Measurements from ENCODE around the gene AFF3.
"Not testable (repeated sequence)": the region's sequence is repeated elsewhere in the genome, so short reads cannot be mapped to it uniquely, and the experiment has no call there.

Gene AFF3

DNA sequence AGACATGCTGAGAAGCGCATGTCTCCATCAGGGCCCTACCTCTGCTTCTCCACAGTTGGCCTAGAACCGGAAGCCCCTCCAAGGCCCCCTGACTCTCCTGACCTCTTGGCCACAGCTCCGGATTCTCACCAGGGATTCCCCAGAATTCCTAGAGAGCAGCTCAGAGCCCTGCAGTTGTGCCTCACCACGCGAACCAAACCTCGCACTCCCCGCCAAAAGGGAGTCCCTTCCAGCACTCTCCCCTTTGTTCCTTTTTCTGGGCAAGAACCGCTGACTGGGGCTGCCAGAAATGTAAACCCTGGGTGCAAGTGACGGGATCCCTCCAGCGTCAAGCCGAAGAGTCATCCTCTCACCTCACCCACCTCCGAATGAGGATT lies 36.7 kb downstream of the AFF3 start:
- POLR2A ChIA-PET, result interaction anchor here (0.6 kb wide), 1 partner anchor 10 kb away, joined by 3 read pairs; no protein-coding TSS in a partner anchor
- CTCF ChIA-PET, result interaction anchor here (1.3 to 1.5 kb wide), 2 partner anchors 29 to 130 kb away, joined by 3 read pairs; no protein-coding TSS in a partner anchor
- DNase-seq (ENCODE audit: extremely low spot score), result no peak
- TF ChIP-seq, protein P1, sequence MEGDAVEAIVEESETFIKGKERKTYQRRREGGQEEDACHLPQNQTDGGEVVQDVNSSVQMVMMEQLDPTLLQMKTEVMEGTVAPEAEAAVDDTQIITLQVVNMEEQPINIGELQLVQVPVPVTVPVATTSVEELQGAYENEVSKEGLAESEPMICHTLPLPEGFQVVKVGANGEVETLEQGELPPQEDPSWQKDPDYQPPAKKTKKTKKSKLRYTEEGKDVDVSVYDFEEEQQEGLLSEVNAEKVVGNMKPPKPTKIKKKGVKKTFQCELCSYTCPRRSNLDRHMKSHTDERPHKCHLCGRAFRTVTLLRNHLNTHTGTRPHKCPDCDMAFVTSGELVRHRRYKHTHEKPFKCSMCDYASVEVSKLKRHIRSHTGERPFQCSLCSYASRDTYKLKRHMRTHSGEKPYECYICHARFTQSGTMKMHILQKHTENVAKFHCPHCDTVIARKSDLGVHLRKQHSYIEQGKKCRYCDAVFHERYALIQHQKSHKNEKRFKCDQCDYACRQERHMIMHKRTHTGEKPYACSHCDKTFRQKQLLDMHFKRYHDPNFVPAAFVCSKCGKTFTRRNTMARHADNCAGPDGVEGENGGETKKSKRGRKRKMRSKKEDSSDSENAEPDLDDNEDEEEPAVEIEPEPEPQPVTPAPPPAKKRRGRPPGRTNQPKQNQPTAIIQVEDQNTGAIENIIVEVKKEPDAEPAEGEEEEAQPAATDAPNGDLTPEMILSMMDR (IDR thresholded peaks at IDR 0.05; ENCODE audit: control extremely low read depth, extremely low read depth, low read depth, missing control alignments), result no peak

DNA sequence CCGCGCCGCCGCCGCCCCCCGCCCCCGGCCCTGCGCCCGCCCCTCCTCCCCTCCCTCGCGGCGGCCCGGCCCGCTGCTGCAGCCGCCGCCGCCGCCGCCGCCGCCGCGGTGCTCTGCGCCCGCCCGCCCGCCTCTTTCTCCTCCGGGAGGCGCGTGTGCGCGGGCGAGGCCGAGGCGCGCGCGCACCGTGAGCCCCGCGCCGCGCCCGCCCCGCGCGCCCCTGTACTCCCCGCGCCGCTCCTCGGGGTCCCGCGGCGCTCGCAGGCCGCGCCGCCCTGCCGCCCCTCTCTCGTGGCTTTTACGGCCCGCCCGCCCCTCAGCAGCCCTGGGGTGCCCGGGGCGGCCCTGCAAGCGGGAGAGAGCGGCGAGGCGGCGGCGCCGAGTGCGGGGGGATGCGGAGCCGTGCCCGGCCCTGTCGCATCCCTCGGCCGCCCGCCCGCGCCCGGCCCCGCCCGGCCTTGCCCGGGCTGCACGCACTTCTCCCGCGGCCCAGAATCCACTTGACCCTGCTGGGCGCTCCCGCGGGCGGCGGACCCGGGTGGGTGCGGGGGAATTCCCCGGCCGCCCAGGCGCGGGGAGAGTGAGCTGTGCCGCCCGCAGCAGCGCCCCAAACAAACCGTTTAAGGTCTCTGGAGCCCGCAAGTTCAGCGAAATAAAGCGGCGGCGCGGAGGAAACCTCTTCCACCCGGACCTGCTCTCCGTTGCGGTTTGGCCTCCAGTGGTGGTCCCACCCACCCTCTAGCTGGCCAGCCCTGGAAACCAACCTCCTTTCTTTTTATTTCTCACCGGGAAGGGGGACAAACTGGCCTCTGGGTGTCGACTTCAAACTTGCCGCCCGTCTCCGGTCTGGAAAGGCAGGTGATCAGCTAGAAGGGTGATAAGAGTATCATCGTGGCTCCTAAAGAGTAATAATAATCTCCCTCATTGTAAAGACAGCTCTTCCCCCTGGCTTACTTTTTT lies 37.4 kb downstream of the AFF3 start:
- peak; percentile 25 for DNase-seq (ENCODE audit: extremely low spot score)
- ChIA-PET CTCF (interaction anchor here (1.5 kb wide), 1 partner anchor 131 kb away, joined by 3 read pairs; no protein-coding TSS in a partner anchor), POLR2A (interaction anchor here (0.6 kb wide), 1 partner anchor 11 kb away, joined by 3 read pairs; no protein-coding TSS in a partner anchor)
- TF ChIP-seq, protein P1 (IDR thresholded peaks at IDR 0.05; ENCODE audit: control extremely low read depth, extremely low read depth, low read depth, missing control alignments), result no peak

DNA sequence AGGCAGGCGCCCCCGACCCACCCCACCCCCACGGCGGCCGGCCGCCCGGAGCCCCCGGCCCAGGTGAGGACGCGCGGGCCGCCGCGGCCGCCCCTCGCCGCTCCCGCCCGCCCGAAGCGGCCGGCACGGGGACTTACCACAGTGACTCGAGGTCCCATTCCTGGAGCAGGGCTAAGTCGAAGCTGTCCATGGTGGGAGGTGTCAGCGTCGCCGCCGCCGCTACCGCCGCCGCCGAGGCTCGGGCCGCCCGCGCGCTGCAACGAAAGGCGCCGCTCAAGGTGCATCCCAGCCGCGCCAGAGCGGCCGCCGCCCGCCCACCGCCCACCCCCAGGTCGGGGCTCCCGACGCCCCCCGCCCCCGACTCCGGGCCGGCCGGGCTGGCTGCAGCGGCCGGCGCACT lies 38.1 kb downstream of the AFF3 start:
- DNase-seq (ENCODE audit: extremely low spot score); CTCF ChIA-PET; POLR2A ChIA-PET: not testable (repeated sequence)

DNA sequence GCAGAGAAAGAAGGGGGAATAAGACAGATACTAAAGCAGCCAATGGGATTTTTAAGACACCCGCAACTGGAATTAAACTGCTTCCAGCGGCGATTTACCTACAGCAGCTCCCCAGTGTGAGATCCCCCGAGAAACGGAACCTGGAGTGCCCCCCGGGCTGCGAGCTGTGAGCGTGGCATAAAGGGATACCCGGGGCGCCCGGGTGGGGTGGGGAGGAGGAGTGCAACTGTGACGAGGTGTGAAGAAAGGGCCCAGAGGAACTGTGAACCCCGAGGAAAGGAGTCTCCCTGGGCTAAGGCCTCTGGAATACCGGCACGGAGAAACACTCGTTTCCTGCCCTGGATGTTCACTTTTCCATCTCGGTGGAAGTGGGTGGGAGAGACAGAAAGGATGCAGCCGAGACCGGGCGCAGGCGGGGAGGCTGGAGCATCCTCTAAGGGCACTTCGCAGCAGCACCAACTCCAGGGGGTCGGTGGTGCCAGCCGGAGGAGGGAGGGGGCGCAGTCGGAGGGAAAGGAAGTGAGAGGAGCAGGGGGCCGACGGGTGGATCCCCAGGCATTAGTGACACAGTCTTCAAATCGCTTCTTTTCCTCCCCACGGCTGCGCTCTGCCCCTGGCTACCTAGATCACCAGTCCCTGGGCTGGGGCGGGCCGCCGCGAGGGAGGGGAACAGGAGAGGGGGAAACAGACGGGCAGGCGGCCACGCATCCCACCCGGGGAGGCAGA lies 38.7 kb downstream of the AFF3 start:
- POLR2A ChIA-PET; DNase-seq (ENCODE audit: extremely low spot score); CTCF ChIA-PET: not testable (repeated sequence)

DNA sequence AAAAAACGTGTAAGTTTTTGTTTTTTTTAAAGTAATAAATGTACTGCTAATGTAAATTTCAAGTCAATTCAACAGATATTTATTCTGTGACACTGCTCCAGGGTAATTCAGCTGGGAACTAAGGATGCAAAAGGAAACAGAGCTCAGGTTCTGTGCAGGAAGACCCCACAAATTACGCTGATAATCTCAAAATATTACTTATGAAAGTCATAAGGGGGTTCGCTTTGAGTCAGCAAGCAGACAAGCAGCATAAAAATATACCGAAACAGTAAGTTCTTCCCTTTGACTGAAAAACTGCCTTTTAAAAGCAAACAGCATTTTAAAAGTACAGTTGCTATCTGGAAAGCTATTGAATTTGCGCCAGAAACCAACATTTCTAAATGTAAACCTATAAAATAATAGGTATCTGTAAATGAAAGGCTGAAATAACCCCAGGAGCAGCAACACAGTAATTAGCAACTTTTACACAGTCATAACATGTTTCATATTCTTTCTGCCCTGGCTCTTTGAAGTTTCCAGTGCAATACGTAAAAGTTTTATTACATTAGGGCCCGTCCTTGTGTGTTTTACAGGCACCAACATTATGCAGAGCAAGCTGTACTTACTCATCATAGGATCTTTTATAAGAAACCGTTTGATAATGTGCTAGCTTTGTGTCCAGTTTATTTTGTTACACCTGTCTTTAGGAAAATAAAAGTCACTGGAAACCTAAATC lies 39.8 kb downstream of the AFF3 start:
- DNase-seq (ENCODE audit: extremely low spot score); CTCF ChIA-PET; POLR2A ChIA-PET: not testable (repeated sequence)

DNA sequence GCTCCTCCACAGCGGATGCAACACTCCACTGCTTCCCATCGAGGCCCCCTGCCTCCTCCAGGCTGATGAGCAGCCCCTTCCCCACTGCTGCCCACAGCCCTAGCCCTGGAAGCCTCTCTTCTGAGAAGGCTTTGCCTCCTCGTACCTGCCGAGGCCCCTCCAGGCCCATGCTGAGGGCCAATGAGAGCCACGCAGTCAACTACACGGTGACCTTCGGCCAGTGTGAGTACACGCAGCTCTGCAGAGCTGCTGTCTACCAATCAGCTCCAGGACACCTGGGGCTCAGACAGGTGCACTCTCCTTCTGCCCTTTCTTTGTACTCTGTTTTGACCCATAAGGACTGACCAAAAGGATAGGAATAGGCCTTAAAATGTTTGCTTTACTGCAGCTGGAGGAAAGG lies 43.5 kb downstream of the AFF3 start:
- DNase-seq (ENCODE audit: extremely low spot score); POLR2A ChIA-PET; CTCF ChIA-PET: not testable (repeated sequence)

DNA sequence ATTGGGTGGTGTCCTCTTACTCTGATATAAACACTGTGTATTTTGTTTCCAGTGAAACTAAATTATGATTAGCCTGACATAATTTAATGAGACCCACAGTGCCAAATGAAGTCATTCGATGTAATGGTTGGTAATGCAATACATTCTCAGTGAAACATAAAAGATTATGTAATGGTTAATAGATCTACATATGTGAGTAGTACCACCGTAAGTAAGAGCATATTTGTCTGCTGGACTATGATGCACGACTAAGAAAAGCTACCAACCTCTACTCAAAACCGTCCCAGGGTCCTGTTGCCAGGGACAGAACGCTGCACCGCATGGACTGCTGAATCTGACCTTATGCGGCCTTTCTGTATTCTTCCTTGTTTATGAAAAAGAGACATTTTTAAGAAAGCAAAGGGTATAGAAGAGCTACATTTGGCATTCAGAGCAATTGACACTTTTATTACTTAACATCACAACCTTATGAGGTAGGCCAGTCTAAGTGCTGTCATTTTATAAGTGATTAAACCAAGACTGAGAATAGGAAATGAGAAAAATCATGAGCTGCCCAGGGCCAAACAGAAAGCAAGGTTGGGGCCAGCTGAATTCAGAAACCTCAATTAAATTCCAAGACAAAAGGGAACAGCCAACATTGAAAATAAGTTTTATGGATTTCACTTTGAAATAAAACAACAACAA lies 44.6 kb downstream of the AFF3 start:
- POLR2A ChIA-PET; CTCF ChIA-PET; DNase-seq (ENCODE audit: extremely low spot score): not testable (repeated sequence)

DNA sequence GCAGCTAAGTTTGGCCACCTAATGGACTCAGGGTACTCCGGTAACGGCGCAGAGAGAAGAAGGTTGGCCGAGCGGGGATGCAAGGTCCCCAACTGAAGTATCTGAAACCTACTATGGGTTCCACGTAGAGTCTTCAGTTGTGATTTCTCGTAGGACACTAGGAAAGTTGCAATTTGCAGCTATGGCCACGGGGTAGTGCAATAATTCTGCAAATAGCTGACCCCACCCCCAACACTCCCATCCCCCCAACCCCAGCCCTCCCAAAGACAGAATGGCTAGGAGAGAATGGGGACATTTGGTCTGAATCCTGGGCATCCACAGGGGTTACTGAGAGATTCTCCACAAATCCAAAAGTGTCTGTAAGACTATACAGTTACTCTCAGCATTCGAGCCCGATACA lies 46.5 kb downstream of the AFF3 start:
- POLR2A ChIA-PET; CTCF ChIA-PET; DNase-seq (ENCODE audit: extremely low spot score): not testable (repeated sequence)

DNA sequence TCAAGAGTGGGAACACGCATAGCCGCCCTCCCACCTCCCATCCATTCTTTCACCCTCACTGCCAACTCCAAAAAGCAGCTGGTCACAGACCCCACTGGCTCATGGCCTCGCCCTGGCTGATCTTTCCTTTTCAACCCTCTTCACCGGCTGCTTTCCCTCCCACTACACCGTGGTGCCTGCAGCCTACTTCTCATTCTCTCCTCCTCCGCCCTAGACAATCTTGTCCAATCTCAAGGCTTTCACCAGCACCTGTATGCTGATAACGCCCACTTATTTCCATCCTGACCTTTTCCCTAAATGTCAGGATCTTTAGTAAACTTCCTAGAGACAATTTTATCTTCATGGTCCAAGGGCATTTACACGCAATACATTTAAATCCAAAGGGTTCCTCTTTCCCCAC lies 50.6 kb downstream of the AFF3 start:
- POLR2A ChIA-PET; CTCF ChIA-PET; DNase-seq (ENCODE audit: extremely low spot score): not testable (repeated sequence)

DNA sequence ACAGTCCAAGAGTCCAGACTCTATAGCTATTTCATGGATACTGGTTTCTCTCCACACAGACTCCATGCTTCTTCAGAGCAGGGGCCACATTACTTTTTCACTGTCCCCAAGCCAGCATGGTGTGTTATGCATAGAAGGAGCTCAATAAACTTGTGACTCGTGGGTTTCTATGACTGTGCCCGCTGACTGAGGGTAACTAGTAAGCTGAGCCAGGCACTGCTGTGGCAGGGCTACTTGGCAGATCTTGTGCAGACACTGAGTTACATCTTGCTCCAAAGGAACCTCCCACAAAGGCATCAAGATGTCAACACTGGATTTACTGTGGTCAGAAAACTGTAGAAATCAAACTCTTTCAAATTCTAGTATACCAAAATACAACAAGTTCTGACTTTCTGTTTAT lies 56.6 kb downstream of the AFF3 start:
- CTCF ChIA-PET; DNase-seq (ENCODE audit: extremely low spot score); POLR2A ChIA-PET: not testable (repeated sequence)

DNA sequence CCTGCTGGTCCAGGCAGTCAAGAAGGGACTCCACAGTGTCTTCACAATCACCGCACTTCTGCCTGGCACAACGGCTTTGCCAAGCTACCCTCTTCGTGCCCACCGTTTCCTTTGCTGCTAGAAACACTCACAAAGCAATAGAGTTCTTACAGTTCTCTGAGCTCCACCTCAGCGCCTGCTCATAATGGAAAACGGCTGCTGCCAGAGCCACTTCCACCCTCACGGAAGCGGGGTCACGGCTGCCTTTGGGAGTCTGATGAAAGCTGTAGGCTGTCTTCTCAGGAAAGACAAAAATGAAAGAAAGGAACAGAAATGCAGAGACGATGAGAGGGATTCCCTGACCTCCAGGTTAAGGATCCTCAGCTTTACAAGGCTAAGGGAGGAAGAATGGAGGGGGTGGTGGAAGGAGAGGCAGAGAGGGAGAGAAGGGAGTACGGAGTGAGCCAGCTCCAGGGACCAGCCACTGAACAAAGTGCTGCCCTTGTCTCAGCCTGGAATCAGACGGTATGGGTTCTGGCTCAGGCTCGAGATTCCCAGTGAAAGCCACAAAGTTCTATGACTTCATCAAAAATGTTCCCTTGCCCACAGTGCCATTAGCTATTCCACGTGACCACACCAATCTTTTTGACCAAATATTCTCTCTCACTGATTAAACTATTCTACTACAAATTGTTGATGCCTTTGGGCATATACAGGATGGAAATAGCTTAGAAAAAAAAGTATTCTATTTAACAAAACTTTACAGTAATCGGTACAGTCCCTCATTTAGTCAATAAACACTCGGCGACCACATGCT lies 58.8 kb downstream of the AFF3 start:
- CTCF ChIA-PET; POLR2A ChIA-PET; DNase-seq (ENCODE audit: extremely low spot score): not testable (repeated sequence)

DNA sequence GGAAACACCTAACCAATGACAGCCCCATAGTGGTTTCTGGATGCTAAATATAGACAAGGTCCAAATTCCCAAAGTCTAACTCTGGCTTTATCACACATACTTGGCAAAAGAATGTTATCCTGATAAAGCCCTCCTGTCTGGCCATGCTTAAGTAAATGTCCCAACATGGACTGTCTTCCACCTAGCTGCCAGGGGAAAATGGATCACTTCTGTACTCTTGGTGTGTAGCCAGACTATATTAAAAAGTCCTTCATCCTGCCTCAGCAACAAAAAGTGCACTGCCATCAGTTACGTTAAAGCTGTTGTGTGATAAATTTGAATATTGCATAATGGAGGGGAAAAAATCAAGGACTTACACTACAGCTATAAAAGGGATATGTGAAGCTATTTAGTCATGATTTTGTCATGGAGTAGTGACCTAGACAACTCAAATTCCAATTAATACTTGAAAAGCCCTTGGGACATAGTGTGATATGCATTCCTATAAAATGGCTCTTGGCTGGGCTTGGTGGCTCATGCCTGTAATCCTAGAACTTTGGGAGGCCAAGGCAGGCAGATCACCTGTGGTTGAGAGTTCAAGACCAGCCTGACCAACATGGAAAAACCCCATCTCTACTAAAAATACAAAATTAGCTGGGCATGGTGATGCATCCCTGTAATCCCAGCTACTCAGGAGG lies 60.0 kb downstream of the AFF3 start:
- CTCF ChIA-PET; POLR2A ChIA-PET; DNase-seq (ENCODE audit: extremely low spot score): not testable (repeated sequence)
